IMR-90 (cell line): Measurements from ENCODE around the gene CDC42EP2. TPM values are rescaled to one million over a fixed set of nuclear protein-coding genes. Genes with fewer than 3 reads are reported as not detected.

Source experiments
- ATAC-seq: fragments of 200-7000 bp; cut with Tn5 transposase; 2 replicates; pipeline ENCODE4 v1.9.1; 2020; ENCODE audit warnings: low read depth, mild to moderate bottlenecking, moderate library complexity
- BruUV-seq: library from RNA; stranded (reverse); fragments of 400-500 nt; replicated peaks from 2 replicates; lab custom pipeline; 2021; lab: Mats Ljungman, UMichigan
- CTCF ChIA-PET: fragments of 300-600 bp; formaldehyde crosslinking; extraction: SDS; loops from one replicate; lab custom pipeline; 2021; ENCODE audit warnings: antibody characterized with exemption; lab: Yijun Ruan, JAX
- POLR2A ChIA-PET: fragments of 300-600 bp; sonication (Branson Sonifier 250); formaldehyde crosslinking; loops from one replicate; lab custom pipeline; 2022; ENCODE audit warnings: antibody characterized with exemption; ENCODE audit not compliant: unreplicated experiment; lab: Charles Lee
- DNase-seq: peaks from one replicate; pipeline ENCODE4 v3.0.0; 2013
- H2AFZ ChIP-seq: replicated peaks from 2 replicates; pipeline ENCODE3; 2013; ENCODE audit warnings: low read length, mild to moderate bottlenecking; ENCODE audit not compliant: poor library complexity
- H2AK5ac ChIP-seq: 2 replicates; pipeline ENCODE4 v1.6.1; 2013; ENCODE audit warnings: low read depth, low read length, inconsistent platforms
- H2AK9ac ChIP-seq: replicated peaks from 2 replicates; pipeline ENCODE3; 2013; ENCODE audit warnings: mild to moderate bottlenecking, low read depth, low read length, moderate library complexity; ENCODE audit not compliant: poor library complexity
- H2BK120ac ChIP-seq: 2 replicates; pipeline ENCODE4 v1.6.1; 2013; ENCODE audit warnings: low read depth, low read length, inconsistent platforms
- H2BK15ac ChIP-seq: 3 replicates; pipeline ENCODE4 v1.6.1; 2013; ENCODE audit warnings: low read depth, low read length, inconsistent platforms
- H2BK20ac ChIP-seq: 2 replicates; pipeline ENCODE4 v1.6.1; 2013; ENCODE audit warnings: low read depth, mild to moderate bottlenecking, inconsistent platforms, low read length, moderate library complexity
- H2BK5ac ChIP-seq: 2 replicates; pipeline ENCODE4 v1.6.1; 2013; ENCODE audit warnings: mild to moderate bottlenecking, low read depth, low read length, inconsistent platforms; ENCODE audit not compliant: poor library complexity, severe bottlenecking
- H3K14ac ChIP-seq: replicated peaks from 2 replicates; pipeline ENCODE4 v1.6.1; 2013; ENCODE audit warnings: low read depth, low read length, inconsistent platforms
- H3K18ac ChIP-seq: 2 replicates; pipeline ENCODE4 v1.6.1; 2013; ENCODE audit warnings: low read depth, low read length, control low read depth
- H3K23ac ChIP-seq: 2 replicates; pipeline ENCODE4 v1.6.1; 2013; ENCODE audit warnings: low read depth, low read length, inconsistent platforms
- H3K27ac ChIP-seq: 2 replicates; pipeline ENCODE4 v1.5.1; 2013; ENCODE audit warnings: mild to moderate bottlenecking, control low read depth, low read length; ENCODE audit not compliant: insufficient read depth
- H3K27me3 ChIP-seq: 2 replicates; pipeline ENCODE4 v1.6.1; 2013; ENCODE audit warnings: low read length; ENCODE audit not compliant: control insufficient read depth, insufficient read depth
- H3K36me3 ChIP-seq: 2 replicates; pipeline ENCODE4 v1.6.1; 2013; ENCODE audit warnings: low read length, mixed read lengths; ENCODE audit not compliant: control insufficient read depth, insufficient read depth
- H3K4ac ChIP-seq: 2 replicates; pipeline ENCODE4 v1.6.1; 2013; ENCODE audit warnings: low read depth, low read length, inconsistent platforms
- H3K4me1 ChIP-seq: 2 replicates; pipeline ENCODE4 v1.6.1; 2013; ENCODE audit warnings: low read length, mixed read lengths; ENCODE audit not compliant: control insufficient read depth, insufficient read depth
- H3K4me2 ChIP-seq: 2 replicates; pipeline ENCODE4 v1.6.1; 2013; ENCODE audit warnings: low read depth, mild to moderate bottlenecking, control low read depth, low read length, moderate library complexity
- H3K4me3 ChIP-seq: 2 replicates; pipeline ENCODE4 v1.5.1; 2013; ENCODE audit warnings: low read depth, mild to moderate bottlenecking, control low read depth, low read length, moderate library complexity; ENCODE audit not compliant: insufficient read depth
- H3K56ac ChIP-seq: 2 replicates; pipeline ENCODE4 v1.6.1; 2013; ENCODE audit warnings: low read length, inconsistent platforms; ENCODE audit not compliant: insufficient read depth; ENCODE audit errors: extremely low read depth
- H3K79me1 ChIP-seq, 2 experiments: 2 replicates each; pipeline ENCODE4 v1.6.1; 2013; ENCODE audit warnings: low read length in 2 of 2, inconsistent platforms in 1 of 2, low read depth in 1 of 2
- H3K9ac ChIP-seq: 2 replicates; pipeline ENCODE4 v1.6.1; 2013; ENCODE audit warnings: low read depth, low read length, control low read depth
- H3K9me1 ChIP-seq: 2 replicates; pipeline ENCODE4 v1.6.1; 2013; ENCODE audit warnings: low read length, inconsistent platforms; ENCODE audit not compliant: insufficient read depth
- H3K9me3 ChIP-seq: 2 replicates; pipeline ENCODE4 v1.6.1; 2013; ENCODE audit warnings: low read length; ENCODE audit not compliant: control insufficient read depth, insufficient read depth
- H4K20me1 ChIP-seq: 2 replicates; pipeline ENCODE4 v1.6.1; 2013; ENCODE audit warnings: low read length, inconsistent platforms; ENCODE audit not compliant: insufficient read depth
- H4K5ac ChIP-seq: 2 replicates; pipeline ENCODE4 v1.6.1; 2013; ENCODE audit warnings: mild to moderate bottlenecking, low read depth, low read length, control low read depth
- H4K8ac ChIP-seq, 2 experiments: 2 replicates each; pipeline ENCODE4 v1.6.1; 2013; ENCODE audit warnings: low read depth in 2 of 2, low read length in 2 of 2, control low read depth in 1 of 2, inconsistent platforms in 1 of 2
- H4K91ac ChIP-seq: 2 replicates; pipeline ENCODE4 v1.6.1; 2013; ENCODE audit warnings: low read depth, low read length, inconsistent platforms; ENCODE audit not compliant: insufficient read depth
- BHLHE40 ChIP-seq: fragments of 150-350 bp; IDR thresholded peaks from 2 replicates; pipeline ENCODE4 v1.6.1; 2016; ENCODE audit warnings: mild to moderate bottlenecking, low read depth, low read length
- CHD1 ChIP-seq: IDR thresholded peaks from 2 replicates; pipeline ENCODE4 v1.6.1; 2012; ENCODE audit warnings: low read depth, low read length, improper control_type of control experiment
- FOS ChIP-seq: fragments of 150-350 bp; IDR thresholded peaks from 2 replicates; pipeline ENCODE4 v1.6.1; 2016; ENCODE audit warnings: low read depth, low read length
- MAFK ChIP-seq: IDR thresholded peaks from 2 replicates; pipeline ENCODE4 v1.6.1; 2012; ENCODE audit warnings: low read depth, low read length, improper control_type of control experiment
- MAZ ChIP-seq: IDR thresholded peaks from 2 replicates; pipeline ENCODE4 v1.6.1; 2012; ENCODE audit warnings: low read depth, mild to moderate bottlenecking, low read length, improper control_type of control experiment, moderate library complexity, borderline replicate concordance
- MXI1 ChIP-seq: IDR thresholded peaks from 2 replicates; pipeline ENCODE4 v1.6.1; 2012; ENCODE audit warnings: low read depth, mild to moderate bottlenecking, low read length, moderate library complexity, borderline replicate concordance
- POLR2A ChIP-seq: IDR thresholded peaks from 2 replicates; pipeline ENCODE4 v1.6.1; 2012; ENCODE audit warnings: mild to moderate bottlenecking, low read depth, low read length
- RAD21 ChIP-seq: IDR thresholded peaks from 2 replicates; pipeline ENCODE4 v1.6.1; 2012; ENCODE audit warnings: low read length, improper control_type of control experiment
- RCOR1 ChIP-seq: IDR thresholded peaks from 2 replicates; pipeline ENCODE4 v1.6.1; 2012; ENCODE audit warnings: mild to moderate bottlenecking, low read length, improper control_type of control experiment; ENCODE audit not compliant: insufficient replicate concordance
- SMC3 ChIP-seq: fragments of 150-350 bp; IDR thresholded peaks from 2 replicates; pipeline ENCODE4 v1.6.1; 2016; ENCODE audit warnings: low read depth, mild to moderate bottlenecking, antibody characterized with exemption, low read length, moderate library complexity
- WGBS, 2 experiments: methylation state at CpG; one replicate each; pipeline versions ENCODE4 v1.1.5 to v1.1.7; 2013; ENCODE audit warnings: missing lambda C conversion rate in 2 of 2; ENCODE audit not compliant: insufficient read length in 1 of 2; ENCODE audit errors: extremely low coverage in 2 of 2; 5-methylcytosine and 5-hydroxymethylcytosine counted together
- dilution Hi-C: fragments of 300-500 bp; cut with HindIII; formaldehyde crosslinking; loops from one replicate; pipeline ENCODE4 v1.14.3; 2018; ENCODE audit warnings: low sequenced_read_pairs; ENCODE audit not compliant: unreplicated experiment
- in situ Hi-C: fragments of 300-500 bp; cut with MboI; formaldehyde crosslinking; loops from 3 replicates; pipeline ENCODE4 v1.14.3; 2019; ENCODE audit warnings: low sequenced_read_pairs, inconsistent platforms, mixed read lengths
- intact Hi-C: fragments of 100-400 bp; cut with micrococcal nuclease; formaldehyde crosslinking; loops from 2 replicates; pipeline ENCODE4 v1.10.0; 2022
- polyA plus RNA-seq, 3 experiments: library from polyadenylated mRNA; depleted of rRNA; stranded (reverse); fragments of >200 nt; gene quantifications; 2 replicates each; pipeline ENCODE4 v1.2.3, GENCODE V29; 2012; ENCODE audit warnings: low replicate concordance in 1 of 3
- total RNA-seq: library from RNA; depleted of rRNA; stranded (reverse); fragments of >200 nt; gene quantifications from 2 replicates; pipeline ENCODE4 v1.2.3, GENCODE V29; 2012

The CDC42EP2 gene
- total and polyA plus RNA-seq, 2 of the 4 experiments (the other 2 are of a cell fraction) = 5.2 to 27.5 TPM

DNA sequence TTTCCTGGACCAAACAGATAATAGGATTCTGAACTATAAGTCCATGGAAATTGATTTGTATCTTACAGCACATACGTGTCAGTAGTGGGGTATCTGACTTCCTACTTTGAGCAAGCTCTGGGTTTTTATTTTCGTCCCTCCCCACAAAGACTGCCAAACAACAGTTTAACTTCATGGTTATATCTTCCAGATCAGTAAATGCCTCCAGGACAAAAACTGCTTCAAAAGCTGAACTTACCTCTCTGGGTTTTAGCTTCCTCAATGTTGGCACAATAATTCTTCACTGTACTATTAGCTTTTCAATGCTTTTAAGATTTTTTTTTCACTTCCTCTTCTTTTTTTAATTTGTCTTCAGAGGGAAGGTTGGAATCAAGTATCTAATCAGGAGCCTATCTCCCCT is 14.8 kb downstream of the CDC42EP2 start:
- dilution Hi-C loops (no loop called here), intact Hi-C loops (no loop called here), in situ Hi-C loops (no loop called here)
- peak overlapping the region; percentile 14; the same call in 1 of the 2 replicates for H3K18ac ChIP-seq
- no peak overlapping the region for H2AFZ ChIP-seq
- peak overlapping the region in 1 of 2 experiments; percentile 58; a peak in 1 of 4 replicates for H4K8ac ChIP-seq
- no TSS peak for BruUV-seq
- no peak overlapping the region for H3K4ac ChIP-seq
- no peak overlapping the region for H3K4me2 ChIP-seq
- H2AK5ac ChIP-seq = no peak overlapping the region
- H2AK9ac ChIP-seq = no peak overlapping the region
- H2BK120ac ChIP-seq = peak overlapping the region; percentile 11; the same call in 1 of the 2 replicates
- peak overlapping the region; percentile 23; the same call in 1 of the 2 replicates for H3K23ac ChIP-seq
- peaks cover 0 to 12% of the 10 kb centered on the region in 2 experiments for H3K79me1 ChIP-seq
- H4K5ac ChIP-seq = no peak overlapping the region
- no peaks in the 10 kb centered on the region for H3K4me1 ChIP-seq
- no peak overlapping the region for H2BK5ac ChIP-seq
- H2BK20ac ChIP-seq = no peak overlapping the region; the same call in 1 of the 2 replicates
- H3K27me3 ChIP-seq = no peaks in the 10 kb centered on the region
- H4K91ac ChIP-seq = no peak overlapping the region
- H3K9me3 ChIP-seq = no peaks in the 10 kb centered on the region
- WGBS, 2 experiments = no CpG with 5 or more reads among the region's 2 CpGs
- no peak overlapping the region for H3K56ac ChIP-seq
- H3K14ac ChIP-seq = 0 out of 2 replicates have a peak overlapping the region, but pooled peaks have one; percentile 25
- no peaks in the 10 kb centered on the region for H3K36me3 ChIP-seq
- peaks cover 9% of the 10 kb centered on the region for H4K20me1 ChIP-seq
- no peak overlapping the region for H3K4me3 ChIP-seq
- H2BK15ac ChIP-seq = no peak overlapping the region
- H3K9me1 ChIP-seq = no peaks in the 10 kb centered on the region; the same call in 1 of the 2 replicates
- no peak overlapping the region; the same call in 1 of the 2 replicates for H3K9ac ChIP-seq
- no peak overlapping the region for H3K27ac ChIP-seq
- ATAC-seq = no peak
- TF ChIP-seq MAFK = no peak
- TF ChIP-seq POLR2A = no peak; the same call in 1 of the 2 replicates
- TF ChIP-seq CHD1 = no peak
- TF ChIP-seq MAZ = no peak
- no peak for TF ChIP-seq MXI1
- TF ChIP-seq FOS = no peak
- TF ChIP-seq BHLHE40 = no peak
- no peak for TF ChIP-seq RAD21
- TF ChIP-seq SMC3 = no peak
- no peak for TF ChIP-seq RCOR1
- no peak for DNase-seq
- POLR2A ChIA-PET = interaction anchor here (0.8 to 1.3 kb wide), 3 partner anchors 37 to 55 kb away, joined by 3 to 4 read pairs (median 4); no protein-coding TSS in a partner anchor
- CTCF ChIA-PET = interaction anchor here (0.6 to 6.3 kb wide), 15 partner anchors 9 to 125 kb away, joined by 3 to 74 read pairs (median 3); partner anchors contain the start of gene CDC42EP2
